Measurements from ENCODE around the gene CAMP. TPM values are rescaled to one million over a fixed set of nuclear protein-coding genes. Genes with fewer than 3 reads are reported as not detected.

Gene CAMP
- total RNA-seq, 2 donors from 2014 or later, result not detected

DNA sequence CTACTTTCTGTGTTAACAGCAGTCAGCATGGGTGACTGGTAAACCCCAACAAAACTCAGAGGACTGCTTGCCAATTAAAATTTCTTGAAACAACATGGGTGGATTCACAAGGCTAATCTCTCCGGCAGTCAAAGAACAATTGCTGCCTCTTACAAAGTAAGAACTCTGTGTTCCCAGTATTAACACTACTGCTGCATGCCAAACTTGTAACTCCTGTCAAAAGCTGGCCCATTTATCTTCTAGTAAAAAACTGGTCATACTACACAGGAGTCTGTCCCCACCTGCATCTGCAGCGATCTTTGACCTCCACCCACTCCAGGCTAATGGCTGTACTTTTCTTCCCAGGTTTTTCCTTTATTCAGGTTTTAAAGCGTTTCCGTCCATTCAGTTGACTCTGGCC, 8.9 kb downstream of the CAMP start:
- Histone ChIP-seq H3K9me3 (no peaks in the 10 kb centered on the region), H3K4me1 (ENCODE audit: control insufficient read depth in 1 of 2, low read depth in 2 of 2) (peaks cover 0 to 20% of the 10 kb centered on the region in 2 donors), H3K27me3 (replicated peaks; ENCODE audit: insufficient read depth) (no peaks in the 10 kb centered on the region), H3K36me3 (no peaks in the 10 kb centered on the region), H3K4me3 (no peak overlapping the region), H3K27ac (peak overlapping the region in 1 of 2 donors; percentile 52)
- ATAC-seq (ENCODE audit: insufficient number of reproducible peaks, low FRiP score, low read depth) (no peak), DNase-seq (ENCODE audit: low spot score) (no peak)
- TF ChIP-seq, protein P1, sequence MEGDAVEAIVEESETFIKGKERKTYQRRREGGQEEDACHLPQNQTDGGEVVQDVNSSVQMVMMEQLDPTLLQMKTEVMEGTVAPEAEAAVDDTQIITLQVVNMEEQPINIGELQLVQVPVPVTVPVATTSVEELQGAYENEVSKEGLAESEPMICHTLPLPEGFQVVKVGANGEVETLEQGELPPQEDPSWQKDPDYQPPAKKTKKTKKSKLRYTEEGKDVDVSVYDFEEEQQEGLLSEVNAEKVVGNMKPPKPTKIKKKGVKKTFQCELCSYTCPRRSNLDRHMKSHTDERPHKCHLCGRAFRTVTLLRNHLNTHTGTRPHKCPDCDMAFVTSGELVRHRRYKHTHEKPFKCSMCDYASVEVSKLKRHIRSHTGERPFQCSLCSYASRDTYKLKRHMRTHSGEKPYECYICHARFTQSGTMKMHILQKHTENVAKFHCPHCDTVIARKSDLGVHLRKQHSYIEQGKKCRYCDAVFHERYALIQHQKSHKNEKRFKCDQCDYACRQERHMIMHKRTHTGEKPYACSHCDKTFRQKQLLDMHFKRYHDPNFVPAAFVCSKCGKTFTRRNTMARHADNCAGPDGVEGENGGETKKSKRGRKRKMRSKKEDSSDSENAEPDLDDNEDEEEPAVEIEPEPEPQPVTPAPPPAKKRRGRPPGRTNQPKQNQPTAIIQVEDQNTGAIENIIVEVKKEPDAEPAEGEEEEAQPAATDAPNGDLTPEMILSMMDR (IDR thresholded peaks at IDR 0.05), result no peak

DNA sequence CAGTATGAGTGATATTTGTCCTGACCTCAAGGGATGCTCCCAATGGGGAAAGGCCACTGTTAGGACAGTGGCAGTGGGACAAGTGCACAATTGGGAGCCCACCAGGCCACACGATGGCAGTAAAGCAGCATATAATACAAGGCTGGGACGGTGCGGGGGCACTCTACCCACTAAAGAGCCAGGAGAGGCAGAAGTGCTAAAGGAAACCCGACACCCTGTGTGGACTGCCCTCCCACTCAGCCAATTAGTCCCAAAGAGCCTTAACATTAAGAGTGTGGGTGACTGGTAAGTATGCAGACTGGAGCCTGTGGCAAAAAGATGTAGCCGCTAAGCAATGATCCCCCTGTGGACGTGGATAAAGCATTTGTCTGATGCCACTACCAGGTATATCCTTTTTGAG, 9.4 kb downstream of the CAMP start:
- Histone ChIP-seq H3K4me1 (ENCODE audit: control insufficient read depth in 1 of 2, low read depth in 2 of 2) (peaks cover 0 to 20% of the 10 kb centered on the region in 2 donors), H3K27ac (peak overlapping the region in 1 of 2 donors; percentile 52), H3K27me3 (replicated peaks; ENCODE audit: insufficient read depth) (no peaks in the 10 kb centered on the region), H3K36me3 (no peaks in the 10 kb centered on the region), H3K9me3 (no peaks in the 10 kb centered on the region), H3K4me3 (peak overlapping the region; percentile 22)
- TF ChIP-seq, protein P1 (IDR thresholded peaks at IDR 0.05), result peak; percentile 39
- ATAC-seq (ENCODE audit: insufficient number of reproducible peaks, low FRiP score, low read depth) (no peak), DNase-seq (ENCODE audit: low spot score) (no peak)

DNA sequence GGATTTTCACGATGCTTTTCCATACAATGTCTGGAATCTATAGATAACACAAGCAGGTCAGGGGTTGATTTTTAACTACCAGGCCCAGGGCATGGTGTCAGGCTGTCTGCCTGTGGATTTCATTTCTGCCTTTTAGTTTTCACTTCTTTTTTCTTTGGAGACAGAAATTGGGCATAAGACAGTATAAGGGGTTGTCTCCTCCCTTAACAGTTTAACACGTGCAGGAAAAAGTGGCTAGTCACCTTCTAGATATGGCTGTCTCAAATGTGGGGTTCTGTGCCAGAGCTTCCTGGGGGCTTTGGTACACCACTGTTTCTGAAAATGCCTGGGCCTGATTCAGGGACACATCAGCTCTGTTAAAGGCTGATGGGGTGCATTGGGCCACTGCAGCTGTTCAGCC, 10.2 kb downstream of the CAMP start:
- Histone ChIP-seq H3K27ac (no peak overlapping the region), H3K4me3 (no peak overlapping the region), H3K4me1 (ENCODE audit: control insufficient read depth in 1 of 2, low read depth in 2 of 2) (peaks cover 0 to 20% of the 10 kb centered on the region in 2 donors), H3K27me3 (replicated peaks; ENCODE audit: insufficient read depth) (no peaks in the 10 kb centered on the region), H3K36me3 (no peaks in the 10 kb centered on the region), H3K9me3 (no peaks in the 10 kb centered on the region)
- ATAC-seq (ENCODE audit: insufficient number of reproducible peaks, low FRiP score, low read depth) (no peak), DNase-seq (ENCODE audit: low spot score) (no peak)
- TF ChIP-seq, protein P1 (IDR thresholded peaks at IDR 0.05), result no peak

DNA sequence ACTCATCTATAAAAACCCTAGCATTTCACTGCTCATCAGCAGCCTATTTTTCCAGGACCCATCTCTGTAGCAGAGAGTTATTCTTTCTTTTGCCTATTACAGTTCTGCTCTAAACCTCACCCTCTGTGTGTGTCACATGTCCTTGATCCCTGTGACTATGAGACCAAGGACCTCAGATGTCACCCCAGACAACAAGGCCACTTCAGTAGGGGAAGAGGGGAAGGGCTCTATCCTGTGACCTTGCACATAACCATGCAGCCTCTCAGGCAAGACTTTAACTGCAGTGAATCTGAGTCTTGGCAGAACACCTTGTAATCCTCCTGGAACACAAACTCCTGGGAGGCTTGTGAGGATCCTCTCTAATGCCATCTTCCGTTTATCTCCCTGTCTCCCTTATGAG, 13.2 kb downstream of the CAMP start:
- no peaks in the 10 kb centered on the region for H3K27me3 ChIP-seq (replicated peaks; ENCODE audit: insufficient read depth)
- no peaks in the 10 kb centered on the region for H3K9me3 ChIP-seq
- no peak for ATAC-seq (ENCODE audit: insufficient number of reproducible peaks, low FRiP score, low read depth)
- peaks cover 0 to 24% of the 10 kb centered on the region in 2 donors for H3K4me1 ChIP-seq (ENCODE audit: control insufficient read depth in 1 of 2, low read depth in 2 of 2)
- no peaks in the 10 kb centered on the region for H3K36me3 ChIP-seq
- H3K4me3 ChIP-seq, result no peak overlapping the region
- H3K27ac ChIP-seq, result no peak overlapping the region
- DNase-seq (ENCODE audit: low spot score), result no peak
- TF ChIP-seq, protein P1 (IDR thresholded peaks at IDR 0.05), result no peak

DNA sequence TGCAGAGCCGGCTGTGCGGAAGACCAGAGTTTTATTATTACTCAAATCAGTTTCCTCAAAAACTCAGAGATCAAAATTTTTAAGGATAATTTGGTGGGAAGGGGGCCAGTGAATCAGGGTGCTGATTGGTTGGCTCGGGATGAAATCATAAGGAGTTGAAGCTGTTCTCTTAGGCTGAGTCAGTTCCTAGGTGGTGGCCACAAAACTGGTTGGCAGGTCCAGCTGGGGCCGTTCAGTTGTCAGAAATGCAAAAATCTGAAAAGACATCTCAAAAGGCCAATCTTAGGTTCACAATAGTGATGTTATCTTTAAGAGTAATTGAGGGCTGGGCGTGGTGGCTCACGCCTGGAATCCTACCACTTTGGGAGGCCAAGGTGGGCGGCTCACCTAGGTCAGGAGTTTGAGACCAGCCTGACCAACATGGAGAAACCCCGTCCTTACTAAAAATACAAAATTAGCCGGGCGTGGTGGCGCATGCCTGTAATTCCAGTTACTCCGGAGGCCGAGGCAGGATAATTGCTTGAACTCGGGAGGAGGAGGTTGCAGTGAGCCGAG, 15.3 kb downstream of the CAMP start:
- Histone ChIP-seq H3K4me3 (no peak overlapping the region), H3K27ac (no peak overlapping the region), H3K36me3 (no peaks in the 10 kb centered on the region), H3K4me1 (ENCODE audit: control insufficient read depth in 1 of 2, low read depth in 2 of 2) (peaks cover 0 to 13% of the 10 kb centered on the region in 2 donors), H3K27me3 (replicated peaks; ENCODE audit: insufficient read depth) (no peaks in the 10 kb centered on the region), H3K9me3 (no peaks in the 10 kb centered on the region)
- DNase-seq (ENCODE audit: low spot score) (no peak), ATAC-seq (ENCODE audit: insufficient number of reproducible peaks, low FRiP score, low read depth) (no peak)
- TF ChIP-seq, protein P1 (IDR thresholded peaks at IDR 0.05), result no peak
